GM12872 (cell line): Measurements from ENCODE around the gene NAA20.

Experiments used
- CTCF ChIP-seq: IDR thresholded peaks from 3 replicates; pipeline ENCODE4 v1.5.1; 2011; ENCODE audit warnings: low read depth, mild to moderate bottlenecking, low read length, moderate library complexity; ENCODE audit not compliant: insufficient read depth

Gene NAA20

GRCh38 chr20:20039752-20040387 is 22.7 kb downstream of the NAA20 start:
- no peak for TF ChIP-seq CTCF

- TF ChIP-seq CTCF = no peak
These were observed 34.6 kb downstream of the NAA20 start for GRCh38 chr20:20051767-20052073.

GRCh38 chr20:20052074-20052970 is 35.2 kb downstream of the NAA20 start, which contains the start of the genes CFAP61 and CRNKL1:
CFAP61 (plus strand) TSS chr20:20052532; CDS start chr20:20056654, 4,122 bp downstream.
CRNKL1 (minus strand) TSS chr20:20052466; CDS start chr20:20052342, 124 bp downstream.
- no peak for TF ChIP-seq CTCF

- TF ChIP-seq CTCF = no peak
These were observed 43.3 kb downstream of the NAA20 start for GRCh38 chr20:20060234-20060998.

GRCh38 chr20:20063941-20064702 is 47.0 kb downstream of the NAA20 start:
- TF ChIP-seq CTCF = no peak

- no peak for TF ChIP-seq CTCF
These were observed 48.2 kb downstream of the NAA20 start for GRCh38 chr20:20065361-20065760.
